ENCODE measurements around the gene GRIK5. TPM values are rescaled to one million over a fixed set of nuclear protein-coding genes. Genes with fewer than 3 reads are reported as not detected.

GRIK5 gene
- total RNA-seq, 1 donor from 2014 or later = 3.9 TPM

DNA sequence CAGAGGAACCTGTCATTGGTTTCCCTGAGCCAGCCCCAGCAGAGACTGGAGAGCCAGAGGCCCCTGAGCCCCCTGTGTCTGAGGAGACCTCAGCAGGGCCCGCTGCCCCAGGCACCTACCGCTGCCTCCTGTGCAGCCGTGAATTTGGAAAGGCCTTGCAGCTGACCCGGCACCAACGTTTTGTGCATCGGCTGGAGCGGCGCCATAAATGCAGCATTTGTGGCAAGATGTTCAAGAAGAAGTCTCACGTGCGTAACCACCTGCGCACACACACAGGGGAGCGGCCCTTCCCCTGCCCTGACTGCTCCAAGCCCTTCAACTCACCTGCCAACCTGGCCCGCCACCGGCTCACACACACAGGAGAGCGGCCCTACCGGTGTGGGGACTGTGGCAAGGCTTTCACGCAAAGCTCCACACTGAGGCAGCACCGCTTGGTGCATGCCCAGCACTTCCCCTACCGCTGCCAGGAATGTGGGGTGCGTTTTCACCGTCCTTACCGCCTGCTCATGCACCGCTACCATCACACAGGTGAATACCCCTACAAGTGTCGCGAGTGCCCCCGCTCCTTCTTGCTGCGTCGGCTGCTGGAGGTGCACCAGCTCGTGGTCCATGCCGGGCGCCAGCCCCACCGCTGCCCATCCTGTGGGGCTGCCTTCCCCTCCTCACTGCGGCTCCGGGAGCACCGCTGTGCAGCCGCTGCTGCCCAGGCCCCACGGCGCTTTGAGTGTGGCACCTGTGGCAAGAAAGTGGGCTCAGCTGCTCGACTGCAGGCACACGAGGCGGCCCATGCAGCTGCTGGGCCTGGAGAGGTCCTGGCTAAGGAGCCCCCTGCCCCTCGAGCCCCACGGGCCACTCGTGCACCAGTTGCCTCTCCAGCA lies 10.1 kb upstream of the GRIK5 start:
- Mint-ChIP-seq H3K27me3 (ENCODE audit: insufficient read depth) (no peaks in the 10 kb centered on the region), H3K4me1 (ENCODE audit: low read depth) (peaks cover 39% of the 10 kb centered on the region), H3K36me3 (ENCODE audit: low read depth) (peaks cover 39% of the 10 kb centered on the region), H3K9me3 (no peaks in the 10 kb centered on the region), H3K4me3 (no peak overlapping the region), H3K27ac (no peak overlapping the region)
- no peak for DNase-seq (ENCODE audit: low spot score)
- intact Hi-C loops (cut with micrococcal nuclease) = loop anchor here (5.0 kb wide), 2 partner anchors 202 to 342 kb away; no protein-coding TSS in a partner anchor

DNA sequence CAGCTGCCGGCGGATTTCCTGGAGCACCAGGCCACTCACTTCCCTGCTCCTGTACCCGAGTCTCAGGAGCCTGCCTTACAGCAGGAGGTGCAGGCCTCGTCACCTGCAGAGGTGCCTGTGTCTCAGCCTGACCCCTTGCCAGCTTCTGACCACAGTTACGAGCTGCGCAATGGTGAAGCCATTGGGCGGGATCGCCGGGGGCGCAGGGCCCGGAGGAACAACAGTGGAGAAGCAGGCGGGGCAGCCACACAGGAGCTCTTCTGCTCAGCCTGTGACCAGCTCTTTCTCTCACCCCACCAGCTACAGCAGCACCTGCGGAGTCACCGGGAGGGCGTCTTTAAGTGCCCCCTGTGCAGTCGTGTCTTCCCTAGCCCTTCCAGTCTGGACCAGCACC lies 9.3 kb upstream of the GRIK5 start:
- no peaks in the 10 kb centered on the region for H3K27me3 Mint-ChIP-seq (ENCODE audit: insufficient read depth)
- intact Hi-C loops (cut with micrococcal nuclease) = loop anchor here (5.0 kb wide), 2 partner anchors 203 to 343 kb away; no protein-coding TSS in a partner anchor
- no peak overlapping the region for H3K4me3 Mint-ChIP-seq
- H3K27ac Mint-ChIP-seq = no peak overlapping the region
- DNase-seq (ENCODE audit: low spot score) = no peak
- no peaks in the 10 kb centered on the region for H3K9me3 Mint-ChIP-seq
- peaks cover 44% of the 10 kb centered on the region for H3K4me1 Mint-ChIP-seq (ENCODE audit: low read depth)
- H3K36me3 Mint-ChIP-seq (ENCODE audit: low read depth) = peaks cover 39% of the 10 kb centered on the region

DNA sequence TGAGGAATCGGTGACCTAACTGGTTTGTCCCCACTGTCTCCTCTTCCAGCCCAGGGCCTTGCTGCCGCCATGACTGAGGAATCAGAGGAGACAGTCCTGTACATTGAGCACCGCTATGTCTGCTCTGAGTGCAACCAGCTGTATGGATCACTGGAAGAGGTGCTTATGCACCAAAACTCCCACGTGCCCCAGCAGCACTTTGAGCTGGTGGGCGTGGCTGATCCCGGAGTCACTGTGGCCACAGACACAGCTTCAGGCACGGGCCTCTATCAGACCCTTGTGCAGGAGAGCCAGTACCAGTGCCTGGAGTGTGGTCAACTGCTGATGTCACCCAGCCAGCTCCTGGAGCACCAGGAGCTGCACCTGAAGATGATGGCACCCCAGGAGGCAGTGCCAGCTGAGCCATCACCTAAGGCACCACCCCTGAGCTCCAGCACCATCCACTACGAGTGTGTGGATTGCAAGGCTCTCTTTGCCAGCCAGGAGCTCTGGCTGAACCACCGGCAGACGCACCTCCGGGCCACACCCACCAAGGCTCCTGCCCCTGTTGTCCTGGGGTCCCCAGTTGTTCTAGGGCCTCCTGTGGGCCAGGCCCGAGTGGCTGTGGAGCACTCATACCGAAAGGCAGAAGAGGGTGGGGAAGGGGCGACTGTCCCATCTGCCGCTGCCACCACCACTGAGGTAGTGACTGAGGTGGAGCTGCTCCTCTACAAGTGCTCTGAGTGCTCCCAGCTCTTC lies 8.7 kb upstream of the GRIK5 start:
- intact Hi-C loops (cut with micrococcal nuclease) = loop anchor here (5.0 kb wide), 2 partner anchors 204 to 344 kb away; no protein-coding TSS in a partner anchor
- H3K27ac Mint-ChIP-seq = peak overlapping the region; percentile 87
- peaks cover 36% of the 10 kb centered on the region for H3K36me3 Mint-ChIP-seq (ENCODE audit: low read depth)

DNA sequence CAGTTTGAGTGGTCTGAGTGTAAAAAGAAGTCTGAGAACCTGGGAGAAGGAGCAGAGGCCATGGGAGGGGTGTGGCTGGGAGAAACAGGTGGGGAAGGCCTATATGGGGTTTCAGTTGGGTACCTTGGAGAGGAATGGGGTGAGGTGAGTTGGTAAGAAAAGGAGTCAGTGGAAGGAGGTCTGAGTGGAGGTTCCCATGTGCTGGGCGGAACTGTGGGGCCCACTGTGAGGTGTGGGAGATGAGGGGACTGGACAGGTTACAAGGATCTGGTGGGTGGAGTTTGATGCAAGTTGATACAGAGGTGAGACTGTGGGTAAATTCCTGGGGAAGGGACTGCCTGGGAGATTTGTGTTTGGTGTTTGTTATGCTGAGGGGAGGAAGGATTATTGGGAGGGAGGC lies 8.1 kb upstream of the GRIK5 start:
- DNase-seq (ENCODE audit: low spot score) = no peak
- peaks cover 44% of the 10 kb centered on the region for H3K4me1 Mint-ChIP-seq (ENCODE audit: low read depth)
- no peaks in the 10 kb centered on the region for H3K9me3 Mint-ChIP-seq
- H3K4me3 Mint-ChIP-seq = peak overlapping the region; percentile 93
- intact Hi-C loops (cut with micrococcal nuclease) = loop anchor here (5.0 kb wide), 2 partner anchors 204 to 344 kb away; no protein-coding TSS in a partner anchor
- H3K27ac Mint-ChIP-seq = peak overlapping the region; percentile 87
- H3K36me3 Mint-ChIP-seq (ENCODE audit: low read depth) = peaks cover 36% of the 10 kb centered on the region
- H3K27me3 Mint-ChIP-seq (ENCODE audit: insufficient read depth) = no peaks in the 10 kb centered on the region

More for the DNA sequence above, 8.7 kb upstream of the GRIK5 start:
- no peak for DNase-seq (ENCODE audit: low spot score)
- Mint-ChIP-seq H3K9me3 (no peaks in the 10 kb centered on the region), H3K27me3 (ENCODE audit: insufficient read depth) (no peaks in the 10 kb centered on the region), H3K4me3 (peak overlapping the region; percentile 93), H3K4me1 (ENCODE audit: low read depth) (peaks cover 44% of the 10 kb centered on the region)

DNA sequence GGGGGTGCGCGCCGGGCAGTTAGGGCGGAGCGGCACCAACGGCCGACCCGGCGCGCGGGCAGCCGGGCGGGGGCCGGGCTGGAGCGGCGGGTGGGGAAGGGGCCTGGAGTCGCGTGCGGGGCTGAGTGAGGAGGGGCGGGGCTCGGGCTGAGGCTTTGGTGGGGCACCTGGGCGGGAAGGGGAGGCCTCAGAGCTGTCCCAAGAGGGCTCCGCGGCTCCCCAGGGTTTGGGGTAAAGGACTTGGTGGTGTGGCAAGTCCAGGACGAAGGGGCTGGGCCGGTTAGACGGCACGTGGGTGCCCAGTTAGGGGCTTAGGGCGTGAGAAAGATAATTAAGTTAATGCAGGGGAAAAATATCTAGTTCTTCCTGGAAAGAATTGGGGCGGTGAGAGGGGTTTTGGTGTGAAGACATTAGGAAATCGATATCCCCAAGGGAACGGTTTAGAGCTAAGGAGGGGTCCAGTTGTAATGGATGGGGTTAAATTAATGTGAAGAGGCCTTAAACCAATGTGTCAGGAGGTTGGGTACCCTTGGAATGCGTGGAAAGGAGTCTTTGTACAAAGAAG lies 6.5 kb upstream of the GRIK5 start:
- H3K27ac Mint-ChIP-seq = peak overlapping the region; percentile 87
- no peaks in the 10 kb centered on the region for H3K9me3 Mint-ChIP-seq
- H3K36me3 Mint-ChIP-seq (ENCODE audit: low read depth) = peaks cover 31% of the 10 kb centered on the region
- peaks cover 40% of the 10 kb centered on the region for H3K4me1 Mint-ChIP-seq (ENCODE audit: low read depth)
- intact Hi-C loops (cut with micrococcal nuclease) = loop anchor here (1.0 to 5.0 kb wide), 5 partner anchors 56 to 346 kb away; partner anchors contain the start of genes DEDD2 and POU2F2
- H3K27me3 Mint-ChIP-seq (ENCODE audit: insufficient read depth) = peaks cover 1% of the 10 kb centered on the region
- H3K4me3 Mint-ChIP-seq = peak overlapping the region; percentile 93
- DNase-seq (ENCODE audit: low spot score) = no peak

DNA sequence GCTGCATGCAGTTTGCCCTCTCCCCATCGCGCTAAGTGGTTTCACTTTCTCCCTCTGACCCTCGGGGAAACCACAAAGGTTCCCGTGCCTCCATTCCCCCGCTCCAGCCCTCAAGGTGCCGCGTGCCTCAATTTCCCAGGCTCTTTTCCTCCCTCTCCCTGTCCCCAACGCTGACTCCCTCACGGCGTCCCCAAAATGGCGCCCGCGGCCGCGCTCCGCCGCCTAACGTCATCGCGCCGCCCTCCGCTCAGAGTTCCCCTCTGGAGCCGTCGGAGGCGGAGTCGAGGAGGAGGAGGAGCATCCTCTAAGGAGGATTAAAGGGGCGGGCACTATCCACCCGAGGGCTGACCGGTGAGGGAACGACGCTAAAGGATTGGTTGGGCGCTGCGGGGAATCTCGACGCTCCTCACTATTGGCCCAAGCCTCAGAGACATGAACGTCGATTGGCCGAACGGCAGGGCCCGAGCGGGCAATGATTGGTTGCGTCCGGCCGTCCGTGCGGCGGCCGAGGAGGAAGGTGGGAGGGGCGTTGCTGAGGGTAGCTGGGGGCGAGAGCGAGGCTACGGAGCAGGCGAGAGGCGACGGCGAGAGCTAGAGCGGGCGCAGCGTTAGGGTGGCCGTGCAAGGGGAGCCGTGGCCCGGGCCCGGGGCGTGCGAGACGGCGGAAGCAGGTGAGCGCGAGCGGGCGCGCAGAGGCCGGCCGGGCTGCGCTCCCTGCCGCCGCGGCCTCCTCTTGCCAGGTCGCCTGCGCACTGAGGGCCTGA lies 5.8 kb upstream of the GRIK5 start, which contains the start of gene ZNF574:
ZNF574 (plus strand) TSS at position 551 of the 764 bp plus-strand sequence. CDS start 2,441 bp downstream, outside the sequence.
- H3K27ac Mint-ChIP-seq = peak within 1 kb of the TSS; percentile 99
- H3K4me3 Mint-ChIP-seq = peak within 1 kb of the TSS; percentile 97
- no peaks in the 10 kb centered on the region for H3K9me3 Mint-ChIP-seq
- H3K36me3 Mint-ChIP-seq (ENCODE audit: low read depth) = peaks cover 27% of the 10 kb centered on the region
- intact Hi-C loops (cut with micrococcal nuclease) = loop anchor here (1.0 to 5.0 kb wide), 8 partner anchors 41 to 347 kb away; partner anchors contain the start of genes DEDD2, POU2F2 and RABAC1
- H3K27me3 Mint-ChIP-seq (ENCODE audit: insufficient read depth) = peaks cover 1% of the 10 kb centered on the region
- peak; percentile 97 for DNase-seq (ENCODE audit: low spot score)
- H3K4me1 Mint-ChIP-seq (ENCODE audit: low read depth) = peaks cover 37% of the 10 kb centered on the region

DNA sequence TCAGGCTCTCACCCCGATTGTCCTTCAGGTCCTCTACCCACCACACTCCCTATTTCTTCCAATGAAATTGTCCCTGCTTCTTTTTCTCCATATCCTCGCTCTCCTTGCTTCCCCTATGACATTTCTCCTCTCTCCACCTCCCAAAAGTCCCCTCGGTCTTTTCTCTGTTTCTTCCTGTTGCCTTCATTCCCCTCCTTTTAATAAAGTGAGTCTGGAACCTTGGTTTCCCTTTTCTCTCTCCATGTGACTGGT lies 5.3 kb upstream of the GRIK5 start:
- no peak for DNase-seq (ENCODE audit: low spot score)
- Mint-ChIP-seq H3K4me1 (ENCODE audit: low read depth) (peaks cover 37% of the 10 kb centered on the region), H3K27ac (peak overlapping the region; percentile 99), H3K9me3 (no peaks in the 10 kb centered on the region), H3K36me3 (ENCODE audit: low read depth) (peaks cover 27% of the 10 kb centered on the region), H3K27me3 (ENCODE audit: insufficient read depth) (peaks cover 5% of the 10 kb centered on the region), H3K4me3 (peak overlapping the region; percentile 97)
- intact Hi-C loops (cut with micrococcal nuclease) = loop anchor here (1.0 to 5.0 kb wide), 5 partner anchors 40 to 347 kb away; partner anchors contain the start of gene RABAC1

DNA sequence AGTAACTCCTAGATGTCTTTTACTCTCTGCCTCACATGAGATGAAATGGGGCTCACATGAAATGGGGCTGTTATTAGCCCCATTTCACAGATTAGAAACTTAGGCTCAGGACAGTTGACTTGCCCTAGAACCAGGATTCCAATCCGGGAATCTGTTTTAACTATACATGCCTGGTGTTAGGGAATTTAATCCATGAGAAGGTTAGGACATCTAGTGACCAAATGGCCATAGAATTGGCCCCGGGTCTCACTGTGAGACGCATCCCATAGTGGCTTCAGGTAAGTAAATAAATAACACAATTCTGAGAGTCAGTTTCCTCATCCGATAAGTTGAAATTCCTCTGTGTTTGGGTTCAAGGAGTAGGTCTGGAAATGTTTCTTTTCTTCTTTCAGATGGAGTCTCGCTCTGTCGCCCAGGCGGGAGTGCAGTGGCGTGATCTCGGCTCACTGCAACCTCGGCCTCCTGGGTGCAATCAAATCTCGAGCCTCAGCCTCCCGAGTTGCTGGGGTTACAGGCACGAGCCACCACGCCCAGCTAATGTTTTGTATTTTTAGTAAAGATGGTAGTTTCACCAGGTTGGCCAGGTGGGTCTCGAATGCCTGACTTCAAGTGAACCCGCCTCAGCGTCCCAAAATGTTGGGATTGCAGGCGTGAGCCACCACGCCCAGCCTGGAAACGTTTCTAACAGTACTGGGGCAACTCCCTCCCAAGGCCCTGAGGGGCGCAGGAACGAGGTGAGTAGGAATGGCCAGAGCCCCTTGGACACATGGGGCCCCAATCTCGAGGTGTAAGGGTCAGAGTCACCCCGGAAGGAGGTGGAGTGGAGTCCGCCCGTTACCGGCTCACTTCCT lies 4.7 kb upstream of the GRIK5 start:
- Mint-ChIP-seq H3K27me3 (ENCODE audit: insufficient read depth) (peaks cover 5% of the 10 kb centered on the region), H3K27ac (peak overlapping the region; percentile 99), H3K9me3 (no peaks in the 10 kb centered on the region), H3K4me3 (peak overlapping the region; percentile 97), H3K4me1 (ENCODE audit: low read depth) (peaks cover 37% of the 10 kb centered on the region), H3K36me3 (ENCODE audit: low read depth) (peaks cover 27% of the 10 kb centered on the region)
- DNase-seq (ENCODE audit: low spot score) = no peak
- intact Hi-C loops (cut with micrococcal nuclease) = loop anchor here (1.0 to 5.0 kb wide), 5 partner anchors 40 to 348 kb away; partner anchors contain the start of gene RABAC1

DNA sequence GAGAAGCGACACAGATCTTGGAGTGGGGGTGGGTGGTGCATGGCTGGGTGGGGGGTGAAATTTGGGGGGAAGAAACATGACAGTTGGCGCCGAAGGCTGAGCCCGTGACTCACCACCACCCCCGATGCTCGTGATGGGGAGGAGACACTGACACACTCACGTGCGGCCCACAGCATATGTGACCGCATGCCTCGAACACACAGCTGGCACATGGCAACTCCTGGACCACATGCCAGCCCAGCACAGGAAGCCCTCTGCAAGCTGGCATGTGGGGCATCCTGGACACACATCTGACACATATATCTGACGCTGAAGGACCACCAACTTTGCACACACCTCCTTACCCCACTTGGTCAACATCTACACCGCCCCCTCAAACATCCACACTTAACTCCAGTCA lies 1.2 kb upstream of the GRIK5 start:
- intact Hi-C loops (cut with micrococcal nuclease) = no loop called here
- H3K36me3 Mint-ChIP-seq (ENCODE audit: low read depth) = peaks cover 4% of the 10 kb centered on the region
- H3K27ac Mint-ChIP-seq = no peak overlapping the region
- H3K4me1 Mint-ChIP-seq (ENCODE audit: low read depth) = peaks cover 15% of the 10 kb centered on the region
- DNase-seq (ENCODE audit: low spot score) = no peak
- H3K9me3 Mint-ChIP-seq = no peaks in the 10 kb centered on the region
- no peak overlapping the region for H3K4me3 Mint-ChIP-seq
- H3K27me3 Mint-ChIP-seq (ENCODE audit: insufficient read depth) = peaks cover 5% of the 10 kb centered on the region

DNA sequence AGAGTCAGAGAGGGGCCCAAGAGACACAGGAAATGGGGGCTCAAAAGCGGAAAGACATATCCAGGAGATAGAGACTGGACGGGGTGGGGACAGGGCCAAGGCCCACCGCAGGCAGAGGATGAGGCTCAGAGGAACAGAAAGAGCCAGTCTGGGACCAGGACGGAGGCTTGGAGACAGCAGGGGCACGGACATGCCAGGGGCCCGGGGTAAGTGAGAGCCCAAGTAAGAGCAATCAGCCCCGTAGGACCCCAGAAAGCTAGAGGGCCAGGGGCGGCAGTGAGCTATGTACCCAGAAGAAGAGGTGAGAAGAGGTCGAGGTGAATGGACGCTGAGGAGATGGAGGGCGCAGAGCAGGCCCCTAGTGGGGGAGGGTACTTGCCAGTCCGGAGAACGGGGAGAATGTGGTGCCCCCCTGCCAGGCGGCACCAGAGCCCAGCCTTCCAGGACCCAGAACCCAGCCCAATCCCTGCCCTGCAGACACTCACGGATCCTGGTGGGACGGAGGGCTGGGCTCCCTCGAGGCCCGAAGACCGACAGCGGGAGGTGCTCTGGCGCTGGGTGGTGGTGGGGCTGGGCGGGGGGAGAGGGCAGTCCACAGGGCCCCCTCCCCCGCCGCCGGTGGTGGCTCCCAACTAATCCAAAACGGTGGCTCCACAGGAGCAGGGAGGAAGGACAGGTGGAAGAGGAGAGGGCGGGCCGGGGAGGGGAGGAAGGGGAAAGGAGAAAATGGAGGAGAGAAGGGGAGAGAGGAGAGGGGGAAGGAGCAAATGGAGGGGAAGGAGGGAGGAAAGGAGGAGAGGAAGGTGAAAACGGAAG lies 1.0 kb downstream of the GRIK5 start:
- H3K36me3 Mint-ChIP-seq (ENCODE audit: low read depth) = no peaks in the 10 kb centered on the region
- H3K9me3 Mint-ChIP-seq = no peaks in the 10 kb centered on the region
- H3K4me1 Mint-ChIP-seq (ENCODE audit: low read depth) = no peaks in the 10 kb centered on the region
- H3K4me3 Mint-ChIP-seq = no peak overlapping the region
- no peak overlapping the region for H3K27ac Mint-ChIP-seq
- intact Hi-C loops (cut with micrococcal nuclease) = no loop called here
- no peak for DNase-seq (ENCODE audit: low spot score)
- H3K27me3 Mint-ChIP-seq (ENCODE audit: insufficient read depth) = peaks cover 5% of the 10 kb centered on the region

DNA sequence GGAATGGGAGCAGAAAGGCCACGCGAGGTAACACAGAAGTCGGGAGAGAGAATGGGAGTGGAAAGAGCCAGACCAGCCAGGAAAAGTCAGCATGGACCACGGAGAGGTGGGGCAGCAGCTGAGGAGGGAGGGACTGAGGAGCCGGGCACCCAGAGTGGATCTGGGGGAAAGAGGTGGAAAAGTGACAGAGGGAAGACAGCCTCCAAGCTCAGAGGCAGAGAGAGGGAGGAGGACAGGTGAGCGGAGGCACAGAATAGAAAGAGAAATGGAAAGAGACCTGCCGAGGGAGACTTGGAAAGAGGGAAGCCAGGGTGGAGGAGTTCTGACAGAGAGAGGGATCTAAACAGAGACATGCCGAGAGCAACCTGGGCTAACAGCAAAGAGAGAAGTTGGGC lies 1.6 kb downstream of the GRIK5 start:
- no peak for DNase-seq (ENCODE audit: low spot score)
- Mint-ChIP-seq H3K27ac (no peak overlapping the region), H3K9me3 (no peaks in the 10 kb centered on the region), H3K27me3 (ENCODE audit: insufficient read depth) (peaks cover 5% of the 10 kb centered on the region), H3K4me3 (no peak overlapping the region), H3K4me1 (ENCODE audit: low read depth) (no peaks in the 10 kb centered on the region), H3K36me3 (ENCODE audit: low read depth) (no peaks in the 10 kb centered on the region)
- intact Hi-C loops (cut with micrococcal nuclease) = no loop called here

All from activated T-helper 1 cell treated with anti-CD3 and anti-CD28 coated beads, Interleukin-12 subunit alpha, Interleukin-12 subunit beta, Interleukin-2, Interleukin-4 antibody, amounts not matched to agents 30 ng/mL and 10 ng/mL and 1 ng/mL, durations not matched to agents 14 hours and 24 hours and 36 hours (primary cell).